Measurements from ENCODE around the gene PHETA1.

DNA sequence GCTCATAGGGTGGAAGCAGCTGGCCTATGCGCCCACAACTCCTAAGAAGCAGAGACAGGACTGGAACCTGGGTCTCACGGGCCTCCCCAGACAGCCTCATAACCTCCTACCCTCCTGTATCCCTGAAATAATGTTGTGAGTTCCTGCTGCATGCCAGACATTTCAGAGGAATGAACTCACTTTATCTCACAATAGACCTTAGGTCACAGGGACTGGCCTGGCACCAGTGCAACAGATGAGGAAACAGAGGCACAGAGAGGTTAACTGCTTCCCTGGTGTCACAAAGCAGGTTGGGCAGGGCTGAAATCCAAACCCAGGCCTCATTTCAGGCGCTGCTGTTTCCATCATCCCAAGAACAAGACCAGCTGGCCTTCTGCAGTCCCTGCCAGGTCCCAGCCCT is 5.3 kb downstream of the PHETA1 start:
- TF ChIP-seq, protein P1, sequence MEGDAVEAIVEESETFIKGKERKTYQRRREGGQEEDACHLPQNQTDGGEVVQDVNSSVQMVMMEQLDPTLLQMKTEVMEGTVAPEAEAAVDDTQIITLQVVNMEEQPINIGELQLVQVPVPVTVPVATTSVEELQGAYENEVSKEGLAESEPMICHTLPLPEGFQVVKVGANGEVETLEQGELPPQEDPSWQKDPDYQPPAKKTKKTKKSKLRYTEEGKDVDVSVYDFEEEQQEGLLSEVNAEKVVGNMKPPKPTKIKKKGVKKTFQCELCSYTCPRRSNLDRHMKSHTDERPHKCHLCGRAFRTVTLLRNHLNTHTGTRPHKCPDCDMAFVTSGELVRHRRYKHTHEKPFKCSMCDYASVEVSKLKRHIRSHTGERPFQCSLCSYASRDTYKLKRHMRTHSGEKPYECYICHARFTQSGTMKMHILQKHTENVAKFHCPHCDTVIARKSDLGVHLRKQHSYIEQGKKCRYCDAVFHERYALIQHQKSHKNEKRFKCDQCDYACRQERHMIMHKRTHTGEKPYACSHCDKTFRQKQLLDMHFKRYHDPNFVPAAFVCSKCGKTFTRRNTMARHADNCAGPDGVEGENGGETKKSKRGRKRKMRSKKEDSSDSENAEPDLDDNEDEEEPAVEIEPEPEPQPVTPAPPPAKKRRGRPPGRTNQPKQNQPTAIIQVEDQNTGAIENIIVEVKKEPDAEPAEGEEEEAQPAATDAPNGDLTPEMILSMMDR (IDR thresholded peaks at IDR 0.05; ENCODE audit: poor library complexity, severe bottlenecking): no peak
- TF ChIP-seq SMC3 (conservative IDR thresholded peaks at IDR 0.05; ENCODE audit: poor library complexity) (no peak), EP300 (conservative IDR thresholded peaks at IDR 0.05; ENCODE audit: poor library complexity, severe bottlenecking) (no peak), TAF1 (IDR thresholded peaks at IDR 0.05; ENCODE audit: low read depth) (no peak), RAD21 (conservative IDR thresholded peaks at IDR 0.05) (no peak), EZH2 (IDR thresholded peaks at IDR 0.05; ENCODE audit: borderline replicate concordance, insufficient read depth, low read length, poor library complexity, severe bottlenecking) (no peak), POLR2AphosphoS5 (IDR thresholded peaks at IDR 0.05) (no peak), MXI1 (conservative IDR thresholded peaks at IDR 0.05; ENCODE audit: poor library complexity, severe bottlenecking) (no peak)
